K562 (cell line): ENCODE measurements around the gene GAB2. TPM values are rescaled to one million over a fixed set of nuclear protein-coding genes. Genes with fewer than 3 reads are reported as not detected.
A peak's percentile ranks its signal among the peaks of the same experiment; 100 is the strongest.

Experiments
- ATAC-seq: fragments of 200-7000 bp; cut with Tn5 transposase; 3 replicates; pipeline ENCODE4 v1.9.1; 2020; ENCODE audit warnings: moderate library complexity
- BruUV-seq: library from RNA; stranded (reverse); fragments of 400-500 nt; replicated peaks from 2 replicates; lab custom pipeline; 2021; lab: Mats Ljungman, UMichigan
- CTCF ChIA-PET: fragments of 300-600 bp; formaldehyde crosslinking; extraction: SDS; loops from one replicate; lab custom pipeline; 2021; ENCODE audit warnings: low intra/inter-chr PET ratio; lab: Yijun Ruan, JAX
- POLR2A ChIA-PET: fragments of 300-600, 350-650 bp; sonication (Branson Sonifier 250); formaldehyde crosslinking; extraction: SDS; loops from one replicate; lab custom pipeline; 2021; ENCODE audit warnings: antibody characterized with exemption, inconsistent platforms; lab: Yijun Ruan, JAX
- DNase-seq, 4 experiments: peaks; one replicate each; pipeline versions ENCODE4 v3.0.0 to v3.0.0-alpha.2; 2011 to 2018; ENCODE audit warnings: low spot score in 3 of 4, mixed read lengths in 3 of 4; ENCODE audit errors: extremely low read depth in 1 of 4
- FAIRE-seq: peaks from 2 replicates; lab custom pipeline; 2011; peaks lifted over from hg19 to GRCh38; lab: Jason Lieb, UNC
- H2AFZ ChIP-seq: 2 replicates; pipeline ENCODE4 v1.6.0; 2011; ENCODE audit warnings: low read depth, low read length, control low read depth, inconsistent platforms
- H3K27ac ChIP-seq: fragments of 200-600 bp; 3 replicates; pipeline ENCODE4 v1.8.0; 2011; ENCODE audit warnings: low read depth, mild to moderate bottlenecking, control low read depth, inconsistent platforms, low read length, moderate library complexity, mixed read lengths; ENCODE audit errors: extremely low read depth
- H3K27me3 ChIP-seq, 2 experiments: fragments of 300-600 bp in 1 of 2; 2 replicates in 1 of 2; 3 replicates in 1 of 2; pipeline versions ENCODE4 v1.6.0 to v1.8.0; 2011; ENCODE audit warnings: inconsistent platforms in 2 of 2, low read length in 2 of 2, mild to moderate bottlenecking in 1 of 2, mixed read lengths in 1 of 2, moderate library complexity in 1 of 2; ENCODE audit not compliant: control insufficient read depth in 2 of 2, insufficient read depth in 2 of 2
- H3K36me3 ChIP-seq: fragments of 300-600 bp; 3 replicates; pipeline ENCODE4 v1.8.0; 2011; ENCODE audit warnings: mild to moderate bottlenecking, low read length, inconsistent platforms; ENCODE audit not compliant: control insufficient read depth, insufficient read depth
- H3K4me1 ChIP-seq, 2 experiments: fragments of 200-600 bp in 1 of 2; replicated peaks in 1 of 2; 2 replicates in 1 of 2; 3 replicates in 1 of 2; pipeline versions ENCODE4 v1.5.1 to v1.8.0; 2011; ENCODE audit warnings: inconsistent platforms in 2 of 2, low read length in 2 of 2, mild to moderate bottlenecking in 1 of 2, mixed read lengths in 1 of 2, moderate library complexity in 1 of 2; ENCODE audit not compliant: control insufficient read depth in 2 of 2, insufficient read depth in 2 of 2
- H3K4me2 ChIP-seq: 2 replicates; pipeline ENCODE4 v1.6.1; 2011; ENCODE audit warnings: low read length, control low read depth, inconsistent platforms, mixed read lengths; ENCODE audit not compliant: insufficient read depth
- H3K4me3 ChIP-seq: fragments of 200-600 bp; sonication (generic), shearing (Covaris generic); 2 replicates; pipeline ENCODE4 v1.5.1; 2016; ENCODE audit warnings: control low read depth, inconsistent platforms
- H3K79me2 ChIP-seq: fragments of 200-600 bp; 3 replicates; pipeline ENCODE4 v1.8.0; 2011; ENCODE audit warnings: low read length, inconsistent platforms; ENCODE audit not compliant: control insufficient read depth, insufficient read depth
- H3K9ac ChIP-seq, 2 experiments: 2 replicates each; pipeline versions ENCODE4 v1.6.0 to v1.6.1; 2011; ENCODE audit warnings: low read depth in 2 of 2, low read length in 2 of 2, control low read depth in 1 of 2, inconsistent platforms in 1 of 2, mild to moderate bottlenecking in 1 of 2, mixed read lengths in 1 of 2; ENCODE audit not compliant: insufficient read depth in 1 of 2
- H3K9me1 ChIP-seq: one replicate; pipeline ENCODE4 v1.6.0; 2011; ENCODE audit warnings: inconsistent platforms, mild to moderate bottlenecking, low read length, moderate library complexity; ENCODE audit not compliant: control insufficient read depth, insufficient read depth
- H3K9me3 ChIP-seq: replicated peaks from 2 replicates; pipeline ENCODE4 v1.5.1; 2011; ENCODE audit warnings: low read depth, low read length, inconsistent platforms; ENCODE audit not compliant: control insufficient read depth, insufficient read depth
- H4K20me1 ChIP-seq: replicated peaks from 2 replicates; pipeline ENCODE4 v1.6.1; 2011; ENCODE audit warnings: low read length, inconsistent platforms, mixed read lengths; ENCODE audit not compliant: control insufficient read depth, insufficient read depth
- E2F1 ChIP-seq: sonication (generic); formaldehyde crosslinking; IDR thresholded peaks from 2 replicates; pipeline ENCODE4 v1.8.1; 2023; ENCODE audit warnings: mild to moderate bottlenecking, missing genetic modification reagents, moderate library complexity
- E2F4 ChIP-seq: sonication (generic); formaldehyde crosslinking; IDR thresholded peaks from 2 replicates; pipeline ENCODE4 v1.8.0; 2022; ENCODE audit warnings: mild to moderate bottlenecking, low read depth, missing genetic modification reagents
- ETS2 ChIP-seq: IDR thresholded peaks from 2 replicates; pipeline ENCODE4 v1.6.1; 2016; ENCODE audit warnings: borderline replicate concordance, missing genetic modification characterization, mild to moderate bottlenecking, moderate library complexity, missing compliant biosample characterization; ENCODE audit not compliant: poor library complexity, severe bottlenecking
- FOXP4 ChIP-seq: sonication (generic); formaldehyde crosslinking; IDR thresholded peaks from 2 replicates; pipeline ENCODE4 v1.8.0; 2022; ENCODE audit warnings: mild to moderate bottlenecking, missing genetic modification reagents, borderline replicate concordance
- HSF4 ChIP-seq: fragments of 250-450 bp; sonication (Bioruptor Pico); IDR thresholded peaks from 2 replicates; pipeline ENCODE4 v2.1.2; 2022; ENCODE audit warnings: mild to moderate bottlenecking, moderate library complexity, borderline replicate concordance
- KLF10 ChIP-seq: fragments of 250-450 bp; sonication (Bioruptor Pico); IDR thresholded peaks from 2 replicates; pipeline ENCODE4 v1.6.1; 2021; ENCODE audit warnings: matching md5 sums
- NCOA4 ChIP-seq: fragments of 450-650 bp; IDR thresholded peaks from 2 replicates; pipeline ENCODE4 v1.6.1; 2018; ENCODE audit warnings: mild to moderate bottlenecking; ENCODE audit not compliant: partially characterized antibody
- NFXL1 ChIP-seq: fragments of 450-650 bp; formaldehyde crosslinking; IDR thresholded peaks from 2 replicates; pipeline ENCODE4 v1.4.0; 2021; ENCODE audit warnings: mild to moderate bottlenecking
- NR2F6 ChIP-seq: fragments of 450-650 bp; formaldehyde crosslinking; IDR thresholded peaks from 2 replicates; pipeline ENCODE4 v1.4.0; 2020; ENCODE audit warnings: mild to moderate bottlenecking
- RBM39 ChIP-seq: fragments of 200-400 bp; formaldehyde crosslinking; optimal IDR thresholded peaks from 2 replicates; pipeline ENCODE3; 2018; ENCODE audit warnings: low read depth, low read length
- SMARCA4 ChIP-seq: fragments of 450-650 bp; IDR thresholded peaks from 2 replicates; pipeline ENCODE4 v1.6.1; 2016
- TEAD4 ChIP-seq, 2 experiments: sonication (generic) in 1 of 2; formaldehyde crosslinking in 1 of 2; IDR thresholded peaks; 2 replicates each; pipeline versions ENCODE4 v1.6.1 to v1.8.0; 2012 to 2022; ENCODE audit warnings: borderline replicate concordance in 1 of 2, inconsistent platforms in 1 of 2, low read length in 1 of 2, mild to moderate bottlenecking in 1 of 2, missing genetic modification reagents in 1 of 2
- ZNF253 ChIP-seq: fragments of 250-450 bp; sonication (Bioruptor Pico); conservative IDR thresholded peaks from 2 replicates; pipeline ENCODE4 v1.6.1; 2021; ENCODE audit warnings: mild to moderate bottlenecking
- ZNF518B ChIP-seq: fragments of 250-450 bp; sonication (Bioruptor Pico); IDR thresholded peaks from 2 replicates; pipeline ENCODE4 v1.5.0; 2021; ENCODE audit warnings: mild to moderate bottlenecking, moderate library complexity
- in situ Hi-C: fragments of 300-500 bp; cut with MboI; formaldehyde crosslinking; loops from 4 replicates; pipeline ENCODE4 v1.15.0; 2018; ENCODE audit warnings: inconsistent platforms, mixed read lengths
- intact Hi-C: fragments of 100-400 bp; cut with micrococcal nuclease; formaldehyde crosslinking; loops from 2 replicates; pipeline ENCODE4 v1.14.2; 2022
- polyA plus RNA-seq, 8 experiments: library from polyadenylated mRNA; depleted of rRNA in 4 of 8; stranded (reverse) in 5 of 8; unstranded in 3 of 8; fragments of >200 nt; fragmentation: Nextera tagmentation in 2 of 8; fragmentation: Illumina TruSeq in 1 of 8; extraction: Ambion mirVana in 2 of 8; extraction: Trizol in 1 of 8; gene quantifications; 2 replicates each; pipeline versions ENCODE4 v1.2.1 to v1.2.3, GENCODE V29; 2011 to 2014; ENCODE audit warnings: inconsistent platforms in 1 of 8, missing spikeins in 1 of 8
- total RNA-seq, 7 experiments: library from RNA; depleted of rRNA in 6 of 7; stranded (reverse); fragments of >200 nt in 6 of 7; fragmentation: Illumina TruSeq in 2 of 7; extraction: Trizol in 2 of 7; gene quantifications; 2 replicates each; pipeline versions ENCODE4 v1.2.1 to v1.2.3, GENCODE V29; 2011 to 2021; ENCODE audit warnings: low replicate concordance in 1 of 7

GAB2 gene
- total and polyA plus RNA-seq, 9 of the 15 experiments (the other 6 are each of a cell fraction or from before 2014, with no cell fraction given): 2.3 to 35.2 (median 16.1) TPM

GRCh38 chr11:78428266-78428636, 10.6 kb upstream of the GAB2 start:
- Histone ChIP-seq H3K36me3 (no peaks in the 10 kb centered on the region), H3K4me3 (no peak overlapping the region), H2AFZ (no peak overlapping the region), H3K79me2 (no peaks in the 10 kb centered on the region), H3K9me3 (no peaks in the 10 kb centered on the region), H3K9me1 (no peaks in the 10 kb centered on the region), H3K9ac (no peak overlapping the region), H3K27me3 (no peaks in the 10 kb centered on the region), H3K4me2 (no peak overlapping the region), H3K27ac (no peak overlapping the region), H3K4me1 (peaks cover 16 to 49% of the 10 kb centered on the region in 2 experiments; a peak in 4 of 5 replicates), H4K20me1 (no peaks in the 10 kb centered on the region)
- ChIA-PET CTCF (no interaction called here), POLR2A (interaction anchor here (1.5 to 2.8 kb wide), 2 partner anchors 9 to 200 kb away, joined by 3 to 13 read pairs; no protein-coding TSS in a partner anchor)
- peak; percentile 18 for ATAC-seq
- no peak for FAIRE-seq
- BruUV-seq: no TSS peak
- in situ Hi-C loops (no loop called here), intact Hi-C loops (no loop called here)
- DNase-seq: peak in 1 of 4 experiments; percentile 30
- TF ChIP-seq E2F4 (CRISPR knock-in tag) (no peak), SMARCA4 (0 out of 2 replicates have a peak, but pooled peaks have one; percentile 14), HSF4 (CRISPR knock-in tag) (no peak), ZNF518B (CRISPR knock-in tag) (no peak), E2F1 (CRISPR knock-in tag) (no peak), ZNF253 (CRISPR knock-in tag) (no peak), TEAD4 (IDR thresholded peaks at IDR 0.05; ENCODE audit: low read length) (peak; percentile 49; the same call in 1 of the 2 replicates), TEAD4 (CRISPR knock-in tag; IDR thresholded peaks at IDR 0.05; ENCODE audit: borderline replicate concordance) (no peak), KLF10 (no peak), ETS2 (tag) (no peak), NFXL1 (no peak), NCOA4 (no peak), FOXP4 (CRISPR knock-in tag) (no peak), NR2F6 (CRISPR knock-in tag) (no peak), RBM39 (no peak)
